NCI-H1105 (cell line): ENCODE data around the gene HAPLN2.
"Not testable (repeated sequence)": the region's sequence is repeated elsewhere in the genome, so short reads cannot be mapped to it uniquely, and the experiment has no call there.

Source experiments
- DNase-seq: peaks from one replicate; lab custom pipeline; 2025; lab: John Stamatoyannopoulos, UW

The HAPLN2 gene

GRCh38 chr1:156622581-156623297 lies 3.5 kb downstream of the HAPLN2 start:
- DNase-seq = no peak

GRCh38 chr1:156623946-156624813 lies 5.0 kb downstream of the HAPLN2 start:
- peak; percentile 45 for DNase-seq

DNA sequence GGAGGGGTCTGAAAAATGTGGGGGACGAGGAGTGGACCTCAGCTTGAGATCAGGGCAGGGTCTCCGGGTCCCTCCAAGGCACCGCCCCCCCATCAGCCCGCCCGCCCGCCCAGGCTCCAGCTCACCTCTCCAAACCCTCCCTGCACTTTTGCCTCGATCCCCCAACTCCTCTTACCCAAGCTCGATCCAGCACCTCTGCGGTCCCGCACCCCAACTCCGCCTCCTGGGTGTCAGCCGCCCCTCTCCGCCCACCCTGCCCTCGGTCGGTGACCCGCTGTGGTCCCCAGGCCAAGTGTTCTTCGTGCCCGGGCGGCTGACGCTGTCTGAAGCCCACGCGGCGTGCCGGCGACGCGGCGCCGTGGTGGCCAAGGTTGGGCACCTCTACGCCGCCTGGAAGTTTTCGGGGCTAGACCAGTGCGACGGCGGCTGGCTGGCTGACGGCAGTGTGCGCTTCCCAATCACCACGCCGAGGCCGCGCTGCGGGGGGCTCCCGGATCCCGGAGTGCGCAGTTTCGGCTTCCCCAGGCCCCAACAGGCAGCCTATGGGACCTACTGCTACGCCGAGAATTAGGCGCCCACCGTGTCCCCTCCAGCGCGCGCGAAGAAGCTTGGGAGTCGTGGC lies 5.7 kb downstream of the HAPLN2 start:
- DNase-seq = no peak

DNA sequence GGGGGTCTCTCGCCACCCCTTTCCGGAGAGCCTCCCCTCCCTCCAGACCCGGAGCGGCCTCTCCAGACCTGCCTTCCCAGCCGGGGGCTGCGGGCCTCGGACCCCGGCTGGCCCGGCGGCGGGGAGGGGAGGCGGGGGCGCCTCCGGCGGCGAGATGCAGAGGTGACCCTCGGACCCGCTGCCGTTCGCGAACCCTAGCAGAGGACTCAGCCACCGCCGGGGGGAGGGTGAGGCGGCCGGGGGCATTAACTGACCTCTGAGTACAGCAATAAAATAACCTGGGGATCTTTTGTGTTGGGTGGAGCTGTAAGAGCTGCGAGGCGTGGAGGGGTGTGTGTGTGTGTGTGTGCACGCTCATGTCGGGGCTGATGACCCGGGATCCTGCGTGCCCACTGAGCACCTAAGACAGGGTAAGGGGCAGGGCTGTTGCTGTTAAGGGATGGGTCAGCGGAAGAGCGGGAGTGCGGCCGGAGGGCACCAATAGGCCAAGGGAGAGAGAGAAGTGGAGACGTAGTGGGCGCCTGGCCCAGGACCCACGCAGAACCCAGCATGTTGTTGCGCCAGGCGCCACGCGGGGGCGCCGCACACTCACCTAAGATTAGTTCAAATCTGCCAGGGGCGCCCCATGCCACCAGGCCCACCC lies 6.3 kb downstream of the HAPLN2 start:
- peak; percentile 39 for DNase-seq

GRCh38 chr1:156626079-156626438 lies 6.8 kb downstream of the HAPLN2 start:
- DNase-seq = no peak

- DNase-seq = peak; percentile 37
Measured at GRCh38 chr1:156627313-156627880, 8.2 kb downstream of the HAPLN2 start.

- DNase-seq = no peak
Measured at GRCh38 chr1:156629823-156630449, 10.7 kb downstream of the HAPLN2 start.

DNA sequence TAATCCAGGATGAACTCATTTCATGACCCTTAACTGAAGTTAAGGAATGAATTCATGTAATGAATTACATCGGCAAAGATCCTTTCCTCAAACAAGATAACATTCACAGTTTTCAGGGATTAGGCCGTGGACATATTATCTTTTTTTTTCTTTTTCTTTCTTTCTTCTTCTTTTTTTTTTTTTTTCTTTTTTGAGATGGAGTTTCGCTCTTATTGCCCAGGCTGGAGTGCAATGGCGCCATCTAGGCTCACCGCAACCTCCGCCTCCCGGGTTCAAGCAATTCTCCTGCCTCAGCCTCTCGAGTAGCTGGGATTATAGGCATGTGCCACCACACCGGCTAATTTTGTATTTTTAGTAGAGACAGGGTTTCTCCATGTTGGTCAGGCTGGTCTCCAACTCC lies 11.9 kb downstream of the HAPLN2 start:
- DNase-seq = not testable (repeated sequence)

- no peak for DNase-seq
Measured at GRCh38 chr1:156632355-156632754, 13.1 kb downstream of the HAPLN2 start.

DNA sequence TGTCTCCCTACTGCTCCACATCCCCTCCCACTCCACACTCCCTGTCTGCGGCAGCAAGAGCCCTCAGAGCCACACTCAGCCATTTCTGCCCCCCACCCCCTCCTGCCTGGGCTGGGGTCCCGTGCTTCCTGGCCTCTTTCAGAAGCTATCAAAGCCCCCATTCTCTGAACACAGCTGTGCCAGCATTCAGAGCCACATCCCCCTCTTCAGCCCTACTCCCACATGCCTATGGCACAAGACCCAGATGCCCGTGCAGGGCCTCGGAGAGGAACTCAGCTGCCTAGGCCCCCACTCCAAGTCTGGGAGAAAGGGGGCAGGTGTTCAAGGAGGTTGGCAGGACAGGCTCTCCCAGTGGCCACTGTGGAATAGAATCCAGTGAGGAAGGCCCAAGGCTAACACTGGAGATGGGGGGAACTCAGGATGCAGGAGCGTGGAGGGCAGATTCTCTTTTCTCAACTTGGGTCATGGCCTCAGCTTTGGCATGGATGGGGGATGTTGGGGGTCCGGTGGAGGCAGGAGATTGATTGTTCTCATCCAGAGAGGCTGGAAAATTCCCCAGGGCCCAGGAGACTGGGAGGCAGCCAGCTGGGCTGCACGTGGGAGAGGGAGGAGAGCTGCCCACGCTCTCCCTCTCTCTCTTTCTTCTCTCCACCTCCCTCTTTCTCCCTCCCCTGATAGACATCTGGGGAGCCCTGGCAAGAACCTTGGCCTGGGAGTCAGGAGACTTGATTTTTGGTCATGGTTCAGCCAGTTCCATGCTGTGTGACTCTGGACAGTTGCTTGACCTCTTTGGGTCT lies 19.2 kb downstream of the HAPLN2 start:
- no peak for DNase-seq

GRCh38 chr1:156639601-156640101 lies 20.4 kb downstream of the HAPLN2 start:
- DNase-seq = no peak

DNA sequence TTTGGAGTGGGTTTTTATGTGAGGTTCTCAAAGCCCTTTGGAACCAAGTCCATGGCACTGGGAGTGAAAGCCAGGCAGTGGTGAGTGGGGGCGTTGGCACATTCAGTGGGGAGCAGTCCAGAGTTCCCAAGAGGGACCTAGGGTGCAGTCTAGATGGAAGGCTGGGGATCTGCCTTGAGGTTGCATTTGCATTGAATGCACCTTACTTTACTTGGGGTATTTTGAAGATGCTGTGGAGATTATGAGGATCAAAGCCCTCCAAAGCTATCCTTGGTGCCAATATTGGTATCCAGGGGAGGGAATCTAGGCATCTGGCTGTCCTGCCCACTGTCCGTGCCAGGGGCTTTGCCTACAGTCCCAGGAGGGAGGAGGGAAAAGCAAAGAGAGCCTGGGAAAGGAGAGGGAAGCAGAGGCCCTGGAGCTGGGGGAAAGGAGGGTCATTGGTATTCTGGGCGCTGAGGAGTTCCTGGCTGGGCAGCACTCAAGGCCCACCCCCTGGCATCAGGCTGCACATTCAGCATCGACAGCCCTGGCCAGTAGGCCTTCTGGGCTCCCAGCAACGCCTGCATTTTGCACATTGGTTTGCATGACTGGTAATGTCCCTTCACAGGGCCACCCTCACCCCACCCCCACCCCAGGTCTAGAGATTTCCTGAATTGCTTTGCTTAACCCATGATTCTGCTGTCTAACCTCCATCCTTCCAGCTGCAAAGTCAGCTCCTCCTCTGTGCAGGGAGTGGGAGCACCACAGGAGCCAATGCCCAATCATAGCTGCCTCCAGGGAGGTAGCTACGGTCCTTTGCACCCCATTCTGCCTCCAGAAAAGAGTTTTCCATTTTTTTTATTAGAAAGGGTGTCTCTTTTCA lies 21.9 kb downstream of the HAPLN2 start:
- DNase-seq = no peak

DNA sequence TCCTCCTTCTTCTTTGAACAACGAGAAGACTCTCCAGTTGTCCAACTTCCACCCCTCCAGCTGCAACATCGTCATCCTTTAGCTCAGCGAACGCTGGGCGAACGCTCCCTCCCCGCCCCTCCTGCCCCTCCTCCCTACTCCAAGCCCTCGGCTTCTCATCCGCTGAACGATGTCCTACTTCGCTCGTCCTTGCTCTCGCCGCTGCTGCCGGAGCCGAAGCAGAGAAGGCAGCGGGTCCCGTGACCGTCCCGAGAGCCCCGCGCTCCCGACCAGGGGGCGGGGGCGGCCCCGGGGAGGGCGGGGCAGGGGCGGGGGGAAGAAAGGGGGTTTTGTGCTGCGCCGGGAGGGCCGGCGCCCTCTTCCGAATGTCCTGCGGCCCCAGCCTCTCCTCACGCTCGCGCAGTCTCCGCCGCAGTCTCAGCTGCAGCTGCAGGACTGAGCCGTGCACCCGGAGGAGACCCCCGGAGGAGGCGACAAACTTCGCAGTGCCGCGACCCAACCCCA lies 22.6 kb downstream of the HAPLN2 start, which contains the start of gene BCAN:
TSS of gene BCAN (plus strand) at position 357 of the 504 bp plus-strand sequence. CDS start 3,938 bp downstream, outside the sequence.
- DNase-seq = peak; percentile 53

GRCh38 chr1:156642265-156643048 lies 23.2 kb downstream of the HAPLN2 start:
- no peak for DNase-seq

DNA sequence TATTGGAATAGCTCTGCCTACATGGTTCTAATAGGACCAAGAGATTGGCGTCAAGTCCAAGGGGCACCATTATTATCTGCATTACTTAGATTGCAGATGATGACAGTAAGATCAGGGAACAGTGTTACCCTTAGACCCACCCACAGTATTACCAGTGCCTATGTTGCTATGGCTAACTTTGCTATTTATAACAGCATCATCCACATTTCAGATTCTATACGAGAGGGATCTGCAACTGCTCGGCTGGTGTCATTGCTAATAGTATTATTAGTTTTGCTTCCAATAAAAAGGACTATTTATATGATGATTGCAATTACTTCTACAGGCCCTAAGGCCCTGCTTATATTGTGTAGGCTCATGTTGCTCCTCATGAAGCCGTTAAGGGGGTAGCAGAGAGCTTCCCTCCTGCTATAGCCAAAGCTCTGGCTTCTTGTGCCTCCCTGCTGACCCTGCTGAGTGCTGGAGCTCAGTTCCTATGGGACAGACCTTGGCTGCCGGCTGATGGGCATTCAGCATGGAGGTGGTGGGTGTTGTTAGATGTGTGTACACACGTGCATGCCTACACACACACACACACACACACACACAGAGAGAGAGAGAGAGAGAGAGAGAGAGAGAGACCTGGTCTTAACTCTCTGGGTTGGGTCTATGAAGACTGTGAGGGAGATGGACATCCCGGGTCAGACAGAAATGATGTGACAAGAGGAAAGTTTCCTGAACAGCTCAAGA lies 24.0 kb downstream of the HAPLN2 start:
- DNase-seq = no peak

GRCh38 chr1:156643778-156644092 lies 24.5 kb downstream of the HAPLN2 start:
- no peak for DNase-seq

GRCh38 chr1:156644146-156644545 lies 24.9 kb downstream of the HAPLN2 start:
- no peak for DNase-seq

DNA sequence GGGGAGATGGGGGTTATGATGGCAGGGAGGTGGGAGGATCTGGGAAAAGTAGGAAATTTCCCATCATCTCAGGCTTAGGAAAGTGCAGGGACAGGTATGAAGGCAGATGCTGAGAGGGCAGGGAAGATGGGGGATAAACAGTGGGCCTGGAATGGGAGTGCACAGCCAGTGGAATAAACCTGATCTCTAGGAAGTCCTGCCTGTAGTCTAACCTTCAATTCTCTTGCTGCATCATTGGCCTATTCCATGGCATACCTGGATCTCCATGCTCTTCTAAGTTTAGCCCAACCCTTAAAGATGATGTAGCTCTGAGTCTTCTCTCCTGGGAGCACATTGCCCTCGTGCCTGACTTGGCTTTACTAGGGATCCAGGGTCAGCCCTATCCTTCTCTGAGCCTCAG lies 25.4 kb downstream of the HAPLN2 start:
- no peak for DNase-seq
